Mononuclear cell (primary cell): ENCODE measurements around the gene MARCO. TPM values are rescaled to one million over a fixed set of nuclear protein-coding genes. Genes with fewer than 3 reads are reported as not detected.
"Not testable (repeated sequence)": the region's sequence is repeated elsewhere in the genome, so short reads cannot be mapped to it uniquely, and the experiment has no call there.

Experiments
- H3K27me3 ChIP-seq: 2 replicates; pipeline ENCODE4 v1.6.0; 2011; ENCODE audit warnings: low read length, control low read depth; ENCODE audit not compliant: insufficient read depth
- H3K4me1 ChIP-seq: 2 replicates; pipeline ENCODE4 v1.5.1; 2011; ENCODE audit warnings: mild to moderate bottlenecking, low read length, control low read depth; ENCODE audit not compliant: insufficient read depth
- H3K4me3 ChIP-seq: 2 replicates; pipeline ENCODE4 v1.5.1; 2011; ENCODE audit warnings: mild to moderate bottlenecking, low read length, moderate library complexity
- H3K9me3 ChIP-seq: 2 replicates; pipeline ENCODE4 v1.5.1; 2011; ENCODE audit warnings: low read depth, mild to moderate bottlenecking, control low read depth, low read length
- total RNA-seq: library from RNA; depleted of rRNA; stranded (reverse); fragments of >200 nt; gene quantifications from one replicate; pipeline ENCODE4 v1.2.3, GENCODE V29; 2012

MARCO gene
- total RNA-seq, 1 donor = 5.8 TPM

DNA sequence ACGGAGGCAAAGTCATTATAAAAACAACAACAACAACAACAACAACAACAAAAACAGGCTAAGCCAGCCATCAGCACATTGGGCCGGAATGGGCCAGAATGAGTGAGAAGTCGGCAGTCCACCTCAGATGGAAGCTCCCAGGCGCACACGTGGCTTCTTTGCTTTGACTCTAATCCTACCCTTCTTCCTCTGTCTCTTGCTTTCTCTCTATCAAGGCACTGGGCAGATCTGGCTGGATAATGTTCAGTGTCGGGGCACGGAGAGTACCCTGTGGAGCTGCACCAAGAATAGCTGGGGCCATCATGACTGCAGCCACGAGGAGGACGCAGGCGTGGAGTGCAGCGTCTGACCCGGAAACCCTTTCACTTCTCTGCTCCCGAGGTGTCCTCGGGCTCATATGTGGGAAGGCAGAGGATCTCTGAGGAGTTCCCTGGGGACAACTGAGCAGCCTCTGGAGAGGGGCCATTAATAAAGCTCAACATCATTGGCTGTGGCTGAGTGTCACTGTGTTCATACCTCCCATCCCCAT is 52.2 kb downstream of the MARCO start:
- Histone ChIP-seq H3K9me3 (no peaks in the 10 kb centered on the region), H3K4me1 (peaks cover 11% of the 10 kb centered on the region), H3K27me3 (no peaks in the 10 kb centered on the region), H3K4me3 (no peak overlapping the region)

DNA sequence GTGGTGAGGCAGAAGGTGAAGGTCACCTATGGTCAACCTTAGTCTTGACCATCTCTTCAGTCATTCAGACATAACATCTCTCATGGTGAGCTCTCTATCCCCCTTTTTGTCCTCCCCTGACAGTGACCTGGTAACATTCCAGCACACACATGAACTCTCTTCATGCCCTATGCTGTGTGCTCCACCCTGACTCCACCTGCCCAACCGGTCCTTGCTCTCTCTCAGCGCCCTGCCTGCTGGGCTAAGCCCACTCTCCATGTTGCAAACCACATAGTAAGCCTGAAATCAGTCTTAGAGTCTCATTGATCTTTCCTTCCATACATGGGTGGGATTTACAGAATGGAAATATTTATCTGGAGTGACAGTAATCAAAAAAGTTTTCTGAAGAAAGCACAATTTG is 52.8 kb downstream of the MARCO start:
- H3K4me1 ChIP-seq = peaks cover 11% of the 10 kb centered on the region
- no peaks in the 10 kb centered on the region for H3K9me3 ChIP-seq
- H3K27me3 ChIP-seq = no peaks in the 10 kb centered on the region
- H3K4me3 ChIP-seq = no peak overlapping the region

DNA sequence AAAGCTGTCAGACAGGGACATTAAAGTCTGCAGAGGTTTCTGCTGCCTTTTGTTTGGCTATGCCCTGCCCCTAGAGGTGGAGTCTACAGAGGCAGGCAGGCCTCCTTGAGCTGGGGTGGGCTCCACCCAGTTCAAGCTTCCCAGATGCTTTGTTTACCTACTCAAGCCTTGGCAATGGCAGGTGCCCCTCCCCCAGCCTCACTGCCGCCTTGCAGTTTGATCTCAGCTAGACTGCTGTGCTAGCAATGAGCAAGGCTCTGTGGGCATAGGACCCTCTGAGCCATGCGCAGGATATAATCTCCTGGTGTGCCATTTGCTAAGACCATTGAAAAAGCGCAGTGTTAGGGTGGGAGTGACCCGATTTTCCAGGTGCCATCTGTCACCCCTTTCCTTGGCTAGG is 61.9 kb downstream of the MARCO start:
- H3K4me1 ChIP-seq = peaks cover 12% of the 10 kb centered on the region
- H3K27me3 ChIP-seq, H3K9me3 ChIP-seq, H3K4me3 ChIP-seq: not testable (repeated sequence)

DNA sequence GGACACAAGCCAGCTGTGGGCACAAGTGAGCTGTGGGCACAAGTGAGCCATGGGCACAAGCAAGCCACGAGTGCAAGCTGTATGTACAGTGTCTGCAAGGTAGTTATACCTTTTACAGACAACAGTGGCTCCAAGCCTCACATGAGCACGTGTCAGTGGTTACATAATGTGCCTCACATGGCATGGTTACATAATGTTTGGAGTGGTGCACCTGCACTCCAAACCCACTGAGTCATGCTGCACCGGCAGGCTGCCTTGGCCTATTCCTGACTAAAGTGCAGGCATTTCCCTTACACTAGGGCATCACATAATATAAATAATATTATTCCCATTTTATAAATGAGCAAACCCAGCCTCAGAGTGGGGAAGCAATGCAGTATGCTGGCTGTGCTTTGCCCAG is 62.6 kb downstream of the MARCO start:
- Histone ChIP-seq H3K4me3 (no peak overlapping the region), H3K9me3 (no peaks in the 10 kb centered on the region), H3K4me1 (peaks cover 12% of the 10 kb centered on the region), H3K27me3 (peaks cover 5% of the 10 kb centered on the region)

DNA sequence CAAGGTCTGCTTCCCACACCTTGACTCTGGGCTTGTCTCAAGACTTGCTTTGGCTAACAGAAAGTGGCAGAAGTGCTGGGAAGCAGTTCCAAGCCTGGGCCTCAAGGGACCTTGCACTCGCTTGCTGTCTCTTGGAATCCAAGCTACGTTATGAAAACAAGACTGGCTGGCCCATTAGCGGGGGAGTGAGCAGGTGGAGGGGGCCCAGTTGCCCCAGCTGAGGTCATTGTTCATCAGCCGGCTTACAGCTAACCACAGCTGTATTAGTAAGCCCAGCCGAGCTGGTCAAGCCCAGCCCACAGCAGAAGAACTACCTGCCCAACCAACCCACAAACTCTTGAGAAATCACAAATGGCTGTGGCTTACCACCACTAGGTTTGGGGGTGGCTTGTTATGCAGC is 63.1 kb downstream of the MARCO start:
- H3K4me3 ChIP-seq = no peak overlapping the region
- H3K4me1 ChIP-seq = peaks cover 12% of the 10 kb centered on the region

DNA sequence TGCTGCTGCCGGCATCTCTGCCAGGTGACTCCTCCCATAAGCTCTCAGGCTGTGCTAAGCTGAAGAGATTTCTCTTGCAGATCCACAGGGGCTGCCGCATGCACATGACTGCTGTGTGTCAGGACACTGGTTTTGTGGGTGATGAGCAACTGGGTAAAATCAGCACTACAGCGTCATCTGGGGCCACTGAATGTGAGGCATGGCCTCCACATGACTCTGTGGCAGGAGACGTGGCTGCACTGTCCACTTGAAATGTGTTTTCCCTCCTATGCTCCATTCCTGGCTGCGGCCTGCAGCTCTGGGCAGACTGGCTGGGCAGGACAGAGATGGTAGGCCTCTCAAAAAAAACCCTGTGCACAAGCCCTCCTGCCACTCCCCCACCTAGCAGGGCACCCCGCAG is 63.6 kb downstream of the MARCO start:
- H3K9me3 ChIP-seq = no peaks in the 10 kb centered on the region
- H3K4me3 ChIP-seq = no peak overlapping the region
- H3K27me3 ChIP-seq = peaks cover 15% of the 10 kb centered on the region
- H3K4me1 ChIP-seq = peaks cover 12% of the 10 kb centered on the region

More for the DNA sequence above, 63.1 kb downstream of the MARCO start:
- H3K27me3 ChIP-seq = peaks cover 10% of the 10 kb centered on the region
- no peaks in the 10 kb centered on the region for H3K9me3 ChIP-seq

DNA sequence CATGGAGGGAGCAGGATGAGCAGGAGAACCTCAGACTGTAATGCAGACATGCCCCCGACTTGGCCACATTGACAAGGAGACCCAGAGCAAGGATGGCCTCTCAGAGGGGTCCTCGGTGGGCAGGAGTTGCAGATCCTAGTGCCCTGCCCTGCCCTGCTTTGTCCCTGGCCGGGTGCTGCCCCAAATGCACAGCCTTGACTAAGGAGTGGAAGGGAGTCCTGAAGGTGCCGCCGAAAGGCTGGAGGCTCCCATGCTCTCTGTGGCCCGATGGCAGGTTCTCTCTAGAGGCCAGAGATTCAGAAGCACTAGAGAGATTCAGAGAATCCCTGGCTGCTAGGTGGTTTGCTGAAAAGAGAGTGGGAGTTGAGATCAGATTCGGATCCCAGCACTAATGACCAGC is 64.4 kb downstream of the MARCO start:
- peaks cover 16% of the 10 kb centered on the region for H3K4me1 ChIP-seq
- H3K4me3 ChIP-seq = no peak overlapping the region
- no peaks in the 10 kb centered on the region for H3K9me3 ChIP-seq
- H3K27me3 ChIP-seq = peaks cover 22% of the 10 kb centered on the region

DNA sequence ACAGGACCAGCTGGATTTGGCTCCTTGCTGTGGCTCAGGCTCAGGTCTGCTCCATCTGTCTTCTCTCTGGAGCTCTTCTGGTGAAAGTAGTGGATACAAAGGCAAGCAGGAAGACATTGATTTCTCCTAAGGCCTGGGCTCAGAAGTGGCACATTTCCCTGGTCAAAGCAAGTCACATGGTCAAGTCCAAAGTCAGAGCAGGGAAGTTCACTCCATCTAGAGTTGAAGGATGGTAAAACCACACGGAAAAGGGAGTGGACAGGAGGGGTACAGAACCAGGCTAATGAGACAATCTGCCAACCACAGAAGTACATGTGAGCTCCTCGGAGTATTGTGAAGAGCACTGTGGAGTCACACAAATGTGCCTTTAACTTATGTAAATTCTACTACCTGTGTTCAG is 66.1 kb downstream of the MARCO start:
- H3K4me3 ChIP-seq = no peak overlapping the region
- peaks cover 17% of the 10 kb centered on the region for H3K4me1 ChIP-seq
- peaks cover 28% of the 10 kb centered on the region for H3K27me3 ChIP-seq
- H3K9me3 ChIP-seq = no peaks in the 10 kb centered on the region

DNA sequence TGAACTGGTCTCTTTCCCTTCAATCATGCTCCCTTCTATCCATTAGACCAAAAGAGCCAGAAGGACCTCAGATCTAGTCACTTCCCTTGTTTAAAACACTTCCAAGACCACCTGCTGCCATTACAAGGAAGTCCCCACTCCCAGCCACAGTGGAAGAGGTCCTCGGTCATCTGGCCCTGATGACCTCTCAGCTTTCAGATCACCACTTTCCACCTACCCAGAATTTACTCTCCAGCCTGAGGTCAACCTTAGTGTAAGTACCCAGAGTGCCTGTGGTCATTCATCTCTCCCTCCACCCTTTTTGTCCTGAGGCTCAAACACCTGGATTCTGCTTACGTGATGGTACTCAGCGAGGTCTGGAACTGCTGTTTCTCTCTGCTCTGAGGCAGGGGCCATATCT is 67.1 kb downstream of the MARCO start:
- Histone ChIP-seq H3K27me3 (peaks cover 28% of the 10 kb centered on the region), H3K9me3 (no peaks in the 10 kb centered on the region), H3K4me3 (no peak overlapping the region), H3K4me1 (peaks cover 17% of the 10 kb centered on the region)

DNA sequence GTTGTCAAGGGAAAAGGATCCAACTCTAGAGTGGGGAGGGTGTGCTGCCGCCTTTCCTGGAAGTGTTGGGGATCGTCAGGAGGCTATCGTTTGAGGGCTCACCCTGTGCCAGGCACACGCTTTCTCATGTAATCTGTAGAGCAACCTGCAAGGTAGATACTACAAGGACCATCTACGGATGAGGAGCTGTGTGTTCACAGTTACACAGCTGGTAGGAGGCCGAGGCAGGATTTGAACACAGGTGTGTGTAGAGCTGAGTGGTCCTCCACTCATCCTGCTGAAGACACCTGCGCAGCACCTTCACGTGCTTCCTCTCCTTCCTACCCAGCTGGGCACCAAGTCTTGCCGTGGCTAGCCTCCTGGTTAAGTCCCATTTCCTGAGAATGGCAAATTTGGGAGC is 68.3 kb downstream of the MARCO start:
- Histone ChIP-seq H3K4me3 (no peak overlapping the region), H3K9me3 (no peaks in the 10 kb centered on the region), H3K4me1 (peaks cover 7% of the 10 kb centered on the region), H3K27me3 (peaks cover 28% of the 10 kb centered on the region)

DNA sequence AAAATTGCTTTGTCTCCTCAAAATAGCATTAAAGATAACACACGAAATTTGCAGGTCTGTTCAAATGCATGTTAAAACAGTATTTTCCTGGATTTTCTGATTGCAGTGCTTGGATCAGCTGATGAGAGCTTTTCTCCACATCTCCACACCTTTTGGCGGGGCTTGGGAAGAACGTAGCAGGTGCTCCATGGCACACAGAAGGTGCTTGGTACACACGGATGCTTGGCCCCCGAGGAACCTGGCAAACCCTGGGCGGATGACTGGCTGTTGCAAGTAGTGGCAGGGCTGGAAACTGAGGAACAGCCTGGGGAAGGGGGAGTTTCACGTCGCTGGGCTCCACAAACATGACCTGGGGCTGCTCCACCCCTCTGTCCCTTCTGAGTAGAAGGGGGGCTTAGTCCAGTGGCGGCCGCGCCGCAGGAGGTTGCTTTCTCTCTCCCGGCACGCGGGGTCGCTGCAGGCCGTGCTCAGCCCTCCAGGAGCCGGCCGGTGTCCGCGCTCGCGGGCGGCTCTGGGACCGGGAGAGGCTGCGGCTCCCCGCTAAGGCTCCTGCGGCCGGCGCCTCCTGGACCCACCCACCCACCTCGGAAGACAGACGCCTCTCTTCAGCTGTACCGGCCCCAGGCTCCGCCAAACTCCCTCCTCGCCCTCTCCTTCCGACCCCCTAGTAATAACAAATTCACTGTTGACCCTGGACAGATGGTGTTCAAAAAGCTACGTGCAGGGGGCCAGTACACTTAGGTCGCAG is 69.3 kb downstream of the MARCO start:
- Histone ChIP-seq H3K9me3 (no peaks in the 10 kb centered on the region), H3K4me3 (no peak overlapping the region), H3K27me3 (peaks cover 28% of the 10 kb centered on the region), H3K4me1 (peaks cover 4% of the 10 kb centered on the region)

DNA sequence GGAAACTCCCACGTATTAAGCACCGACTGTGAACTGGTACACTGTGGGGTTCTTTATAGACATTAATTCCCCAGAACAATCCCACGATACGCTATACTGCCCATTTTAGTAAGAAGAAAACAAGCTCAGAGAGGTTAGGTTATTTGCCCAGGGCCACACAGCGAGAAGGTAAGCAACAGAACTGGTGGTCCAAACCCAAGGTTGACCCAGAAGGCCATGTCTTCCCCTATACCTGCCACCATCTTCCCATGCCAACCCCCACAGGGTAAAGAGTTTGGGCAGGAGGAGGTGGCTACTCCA is 69.9 kb downstream of the MARCO start:
- H3K4me1 ChIP-seq = peaks cover 4% of the 10 kb centered on the region
- no peak overlapping the region for H3K4me3 ChIP-seq
- H3K27me3 ChIP-seq = peaks cover 28% of the 10 kb centered on the region
- no peaks in the 10 kb centered on the region for H3K9me3 ChIP-seq

DNA sequence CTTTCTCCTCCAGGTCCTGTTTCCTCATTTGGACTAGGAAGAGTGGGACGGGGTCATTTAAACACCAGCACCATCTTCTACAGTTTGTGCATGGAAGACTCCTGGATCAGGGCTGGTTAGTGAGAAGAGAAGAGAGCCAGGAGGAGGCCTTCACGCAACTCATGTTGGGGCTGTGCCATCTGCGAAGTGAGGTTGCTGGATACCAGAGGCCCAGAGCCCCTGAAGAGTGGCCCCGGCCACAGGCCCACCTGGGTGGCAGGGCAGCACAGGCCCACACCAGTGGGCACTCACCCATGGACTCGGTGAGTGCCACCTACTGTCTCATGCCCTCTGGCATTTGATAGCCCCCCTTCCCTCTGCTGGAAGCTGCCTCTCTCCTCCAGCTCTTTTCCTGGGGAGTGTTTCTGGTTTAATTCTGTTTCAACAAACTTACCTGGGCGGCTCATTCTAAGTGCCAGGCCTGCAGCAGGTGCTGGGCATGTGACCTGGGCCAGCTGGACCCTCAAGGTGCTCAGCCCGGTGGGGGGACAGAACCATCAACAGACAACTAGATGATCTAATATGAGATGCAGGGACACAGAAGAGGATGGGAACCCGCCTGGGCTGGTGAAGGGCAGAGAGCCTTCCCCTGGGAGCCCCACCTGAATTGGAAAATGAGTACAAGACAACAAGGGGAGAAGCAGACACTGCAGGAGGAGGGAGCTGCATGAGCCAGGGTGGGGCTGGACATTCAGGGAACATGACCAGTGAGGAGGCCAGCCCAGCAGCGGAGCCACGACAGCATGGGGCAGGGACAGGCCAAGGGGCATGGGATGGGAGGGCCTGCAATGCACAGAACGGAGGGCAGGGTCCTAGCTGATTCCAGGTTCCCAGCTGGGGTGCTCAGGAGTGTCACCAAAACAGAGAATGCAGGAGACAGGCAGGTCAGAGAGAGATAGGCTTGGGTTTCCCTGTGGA is 70.6 kb downstream of the MARCO start:
- Histone ChIP-seq H3K4me1 (peaks cover 4% of the 10 kb centered on the region), H3K4me3 (no peak overlapping the region), H3K27me3 (peaks cover 28% of the 10 kb centered on the region), H3K9me3 (no peaks in the 10 kb centered on the region)

DNA sequence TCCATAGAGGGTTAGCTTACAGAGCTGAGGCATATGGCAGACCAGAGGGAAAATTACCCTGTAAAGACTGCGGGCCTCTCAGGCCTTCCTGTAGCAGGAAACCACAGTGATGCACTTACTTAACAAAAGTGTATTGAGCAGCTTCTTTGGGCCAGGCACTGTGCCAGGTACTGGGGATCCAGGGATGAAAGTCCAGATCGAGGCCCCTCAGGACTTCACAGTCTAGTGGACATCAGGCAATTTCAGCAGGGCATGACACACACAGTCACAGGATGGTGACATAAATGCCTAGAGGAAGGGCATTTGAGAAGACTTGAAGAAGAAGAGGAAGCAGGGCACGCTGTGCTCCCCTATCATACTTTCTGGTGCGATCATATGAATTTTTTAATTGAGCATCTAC is 71.7 kb downstream of the MARCO start:
- Histone ChIP-seq H3K27me3 (peaks cover 28% of the 10 kb centered on the region), H3K4me1 (peaks cover 4% of the 10 kb centered on the region), H3K9me3 (no peaks in the 10 kb centered on the region), H3K4me3 (no peak overlapping the region)

DNA sequence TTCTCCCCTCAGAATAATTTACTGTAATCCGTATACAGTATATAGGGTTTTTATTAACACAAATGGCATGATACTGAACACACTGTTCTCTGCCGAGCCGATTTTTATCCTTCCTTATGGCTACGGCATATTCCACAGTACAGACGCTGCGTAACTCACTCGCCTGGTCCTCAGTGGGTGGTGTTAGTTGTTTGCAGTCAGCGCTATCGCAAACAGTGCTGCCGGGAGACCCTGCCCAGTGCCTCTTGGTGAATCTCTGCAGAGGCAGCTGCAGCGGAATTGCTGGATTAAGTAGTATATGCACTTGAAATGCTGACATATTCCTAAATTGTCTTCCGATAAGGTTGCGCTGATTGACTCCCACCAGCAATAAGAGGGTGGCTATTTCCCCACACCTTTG is 73.9 kb downstream of the MARCO start:
- no peaks in the 10 kb centered on the region for H3K9me3 ChIP-seq
- no peak overlapping the region for H3K4me3 ChIP-seq
- H3K4me1 ChIP-seq = peaks cover 4% of the 10 kb centered on the region
- peaks cover 11% of the 10 kb centered on the region for H3K27me3 ChIP-seq
